HepG2 (cell line): ENCODE data around the gene MAN1B1. TPM values are rescaled to one million over a fixed set of nuclear protein-coding genes. Genes with fewer than 3 reads are reported as not detected.

Experiments
- ATF7-NPFF ChIP-seq: sonication (generic); formaldehyde crosslinking; IDR thresholded peaks from 2 replicates; pipeline ENCODE4 v1.8.1; 2023; ENCODE audit warnings: mild to moderate bottlenecking, low read depth, missing genetic modification reagents, moderate library complexity
- DNMT1 ChIP-seq: sonication (generic); formaldehyde crosslinking; IDR thresholded peaks from 2 replicates; pipeline ENCODE4 v1.5.1; 2020; ENCODE audit warnings: mild to moderate bottlenecking, missing genetic modification reagents
- FOSL1 ChIP-seq: sonication (generic); formaldehyde crosslinking; IDR thresholded peaks from 2 replicates; pipeline ENCODE4 v1.9.0; 2021; ENCODE audit warnings: missing genetic modification reagents, borderline replicate concordance
- MEIS1 ChIP-seq: sonication (generic); formaldehyde crosslinking; IDR thresholded peaks from 2 replicates; pipeline ENCODE4 v1.9.0; 2021; ENCODE audit warnings: mild to moderate bottlenecking, missing genetic modification reagents, moderate library complexity, borderline replicate concordance
- NCOA2 ChIP-seq: sonication (generic); formaldehyde crosslinking; IDR thresholded peaks from 2 replicates; pipeline ENCODE4 v1.8.0; 2022; ENCODE audit warnings: inconsistent platforms
- NFE2L1 ChIP-seq: sonication (generic); formaldehyde crosslinking; IDR thresholded peaks from 2 replicates; pipeline ENCODE4 v1.4.0; 2020; ENCODE audit warnings: missing genetic modification reagents, mild to moderate bottlenecking, borderline replicate concordance
- NFIC ChIP-seq: IDR thresholded peaks from 2 replicates; pipeline ENCODE4 v1.6.1; 2012; ENCODE audit warnings: mild to moderate bottlenecking, low read length, inconsistent platforms
- NFRKB ChIP-seq: fragments of 450-650 bp; IDR thresholded peaks from 2 replicates; pipeline ENCODE4 v1.6.1; 2017
- POGZ ChIP-seq: sonication (generic); formaldehyde crosslinking; IDR thresholded peaks from 2 replicates; pipeline ENCODE4 v1.4.0; 2020; ENCODE audit warnings: mild to moderate bottlenecking, missing genetic modification reagents
- RFXANK ChIP-seq: IDR thresholded peaks from 2 replicates; pipeline ENCODE4 v1.6.1; 2016
- SETDB1 ChIP-seq: sonication (generic); formaldehyde crosslinking; IDR thresholded peaks from 2 replicates; pipeline ENCODE4 v1.5.1; 2020; ENCODE audit warnings: missing genetic modification reagents, mild to moderate bottlenecking, borderline replicate concordance
- SIX1 ChIP-seq: sonication (generic); formaldehyde crosslinking; IDR thresholded peaks from 2 replicates; pipeline ENCODE4 v1.4.0; 2020; ENCODE audit warnings: missing genetic modification reagents, borderline replicate concordance
- SP140L ChIP-seq: sonication (generic); formaldehyde crosslinking; IDR thresholded peaks from 2 replicates; pipeline ENCODE4 v1.4.0; 2020; ENCODE audit warnings: missing genetic modification reagents, borderline replicate concordance
- TBP ChIP-seq: sonication (generic); formaldehyde crosslinking; IDR thresholded peaks from 2 replicates; pipeline ENCODE4 v1.5.0; 2020; ENCODE audit warnings: missing genetic modification reagents
- YEATS2 ChIP-seq: sonication (generic); formaldehyde crosslinking; IDR thresholded peaks from 2 replicates; pipeline ENCODE4 v1.4.0; 2020; ENCODE audit warnings: missing genetic modification reagents, borderline replicate concordance
- ZNF274 ChIP-seq: sonication (generic); formaldehyde crosslinking; IDR thresholded peaks from 2 replicates; pipeline ENCODE4 v1.5.1; 2020; ENCODE audit warnings: mild to moderate bottlenecking, missing genetic modification reagents
- ZNF543 ChIP-seq: sonication (generic); formaldehyde crosslinking; IDR thresholded peaks from 2 replicates; pipeline ENCODE4 v1.4.0; 2020; ENCODE audit warnings: mild to moderate bottlenecking, missing genetic modification reagents
- ZNF776 ChIP-seq: sonication (generic); formaldehyde crosslinking; IDR thresholded peaks from 2 replicates; pipeline ENCODE4 v1.4.0; 2020; ENCODE audit warnings: mild to moderate bottlenecking, missing genetic modification reagents
- ZSCAN31 ChIP-seq: sonication (generic); formaldehyde crosslinking; IDR thresholded peaks from 2 replicates; pipeline ENCODE4 v1.5.0; 2020; ENCODE audit warnings: low read depth, mild to moderate bottlenecking, missing genetic modification reagents
- ZSCAN9 ChIP-seq: IDR thresholded peaks from 2 replicates; pipeline ENCODE4 v1.6.1; 2016; ENCODE audit warnings: borderline replicate concordance
- polyA plus RNA-seq, 8 experiments: library from polyadenylated mRNA; depleted of rRNA in 3 of 8; stranded (reverse) in 7 of 8; unstranded in 1 of 8; fragments of >200 nt; fragmentation: Illumina TruSeq in 4 of 8; extraction: Trizol in 4 of 8; gene quantifications; 2 replicates each; pipeline versions ENCODE4 v1.2.1 to v1.2.3, GENCODE V29; 2011 to 2016; ENCODE audit warnings: low read depth in 4 of 8, missing spikeins in 1 of 8, mixed read lengths in 1 of 8; ENCODE audit not compliant: insufficient read depth in 1 of 8
- total RNA-seq, 5 experiments: library from RNA; depleted of rRNA; stranded (reverse); fragments of >200 nt; fragmentation: Illumina TruSeq; extraction: Trizol; gene quantifications; 2 replicates each; pipeline ENCODE4 v1.2.3, GENCODE V29; 2016; ENCODE audit warnings: low read depth in 1 of 5
- TF ChIP-seq, protein P1 (sequence below): IDR thresholded peaks from 2 replicates; pipeline ENCODE4 v1.6.1; 2016; ENCODE audit warnings: mild to moderate bottlenecking, missing biosample characterization, missing genetic modification reagents
- TF ChIP-seq, protein P2 (sequence below): sonication (generic); formaldehyde crosslinking; IDR thresholded peaks from 2 replicates; pipeline ENCODE4 v1.8.1; 2023; ENCODE audit warnings: missing genetic modification reagents, mild to moderate bottlenecking, borderline replicate concordance
- TF ChIP-seq, protein P3 (sequence below): sonication (generic); formaldehyde crosslinking; IDR thresholded peaks from 2 replicates; pipeline ENCODE4 v1.4.0; 2020; ENCODE audit warnings: mild to moderate bottlenecking, missing genetic modification reagents
- TF ChIP-seq, protein P4 (sequence below): sonication (generic); formaldehyde crosslinking; IDR thresholded peaks from 2 replicates; pipeline ENCODE4 v1.4.0; 2020; ENCODE audit warnings: missing genetic modification reagents, mild to moderate bottlenecking, borderline replicate concordance
- TF ChIP-seq, protein P5 (sequence below): sonication (generic); formaldehyde crosslinking; IDR thresholded peaks from 2 replicates; pipeline ENCODE4 v1.4.0; 2020; ENCODE audit warnings: missing genetic modification reagents

Gene MAN1B1
- total and polyA plus RNA-seq, 2 of the 13 experiments (the other 11 are each of a cell fraction or from before 2014, with no cell fraction given), result 48.9 to 59.5 TPM

DNA sequence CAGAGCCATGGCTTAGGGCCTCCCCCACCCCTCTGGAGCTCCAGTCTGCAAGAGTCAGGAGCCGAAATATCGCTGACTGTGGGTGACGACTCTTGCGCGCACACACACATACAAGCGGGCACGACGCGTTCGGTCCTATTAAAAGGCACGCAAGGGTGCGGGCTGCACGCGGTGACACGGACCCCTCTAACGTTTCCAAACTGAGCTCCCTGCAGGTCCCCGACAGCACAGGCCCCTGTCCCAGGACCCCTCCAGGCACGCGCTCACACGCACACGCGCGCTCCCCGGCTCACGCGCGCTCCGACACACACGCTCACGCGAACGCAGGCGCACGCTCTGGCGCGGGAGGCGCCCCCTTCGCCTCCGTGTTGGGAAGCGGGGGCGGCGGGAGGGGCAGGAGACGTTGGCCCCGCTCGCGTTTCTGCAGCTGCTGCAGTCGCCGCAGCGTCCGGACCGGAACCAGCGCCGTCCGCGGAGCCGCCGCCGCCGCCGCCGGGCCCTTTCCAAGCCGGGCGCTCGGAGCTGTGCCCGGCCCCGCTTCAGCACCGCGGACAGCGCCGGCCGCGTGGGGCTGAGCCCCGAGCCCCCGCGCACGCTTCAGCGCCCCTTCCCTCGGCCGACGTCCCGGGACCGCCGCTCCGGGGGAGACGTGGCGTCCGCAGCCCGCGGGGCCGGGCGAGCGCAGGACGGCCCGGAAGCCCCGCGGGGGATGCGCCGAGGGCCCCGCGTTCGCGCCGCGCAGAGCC, 52.1 kb downstream of the MAN1B1 start, which contains the start of gene GRIN1 (continued):
- no peak for TF ChIP-seq NCOA2 (CRISPR knock-in tag)
- TF ChIP-seq MEIS1, result no peak
- TF ChIP-seq, protein P1, sequence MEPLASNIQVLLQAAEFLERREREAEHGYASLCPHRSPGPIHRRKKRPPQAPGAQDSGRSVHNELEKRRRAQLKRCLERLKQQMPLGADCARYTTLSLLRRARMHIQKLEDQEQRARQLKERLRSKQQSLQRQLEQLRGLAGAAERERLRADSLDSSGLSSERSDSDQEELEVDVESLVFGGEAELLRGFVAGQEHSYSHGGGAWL (CRISPR knock-in tag), result no peak
- peak; percentile 59; the same call in 1 of the 2 replicates for TF ChIP-seq ATF7-NPFF (CRISPR knock-in tag)
- no peak for TF ChIP-seq SP140L
- TF ChIP-seq, protein P2, sequence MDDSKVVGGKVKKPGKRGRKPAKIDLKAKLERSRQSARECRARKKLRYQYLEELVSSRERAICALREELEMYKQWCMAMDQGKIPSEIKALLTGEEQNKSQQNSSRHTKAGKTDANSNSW, result no peak
- no peak for TF ChIP-seq ZSCAN31 (CRISPR knock-in tag)
- TF ChIP-seq RFXANK (CRISPR knock-in tag), result no peak
- TF ChIP-seq FOSL1 (CRISPR knock-in tag), result no peak
- TF ChIP-seq YEATS2 (CRISPR knock-in tag), result no peak
- TF ChIP-seq SETDB1 (CRISPR knock-in tag), result no peak
- TF ChIP-seq, protein P3, sequence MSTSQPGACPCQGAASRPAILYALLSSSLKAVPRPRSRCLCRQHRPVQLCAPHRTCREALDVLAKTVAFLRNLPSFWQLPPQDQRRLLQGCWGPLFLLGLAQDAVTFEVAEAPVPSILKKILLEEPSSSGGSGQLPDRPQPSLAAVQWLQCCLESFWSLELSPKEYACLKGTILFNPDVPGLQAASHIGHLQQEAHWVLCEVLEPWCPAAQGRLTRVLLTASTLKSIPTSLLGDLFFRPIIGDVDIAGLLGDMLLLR (CRISPR knock-in tag), result peak; percentile 73; the same call in 1 of the 2 replicates
- TF ChIP-seq ZNF543 (CRISPR knock-in tag), result no peak
- TF ChIP-seq SIX1 (CRISPR knock-in tag), result no peak
- TF ChIP-seq NFIC, result no peak
- TF ChIP-seq ZNF274 (CRISPR knock-in tag), result no peak
- no peak for TF ChIP-seq TBP (CRISPR knock-in tag)
- no peak for TF ChIP-seq ZSCAN9 (CRISPR knock-in tag)
- TF ChIP-seq NFE2L1, result no peak
- TF ChIP-seq POGZ (CRISPR knock-in tag), result no peak
- TF ChIP-seq NFRKB, result no peak
- TF ChIP-seq, protein P4, sequence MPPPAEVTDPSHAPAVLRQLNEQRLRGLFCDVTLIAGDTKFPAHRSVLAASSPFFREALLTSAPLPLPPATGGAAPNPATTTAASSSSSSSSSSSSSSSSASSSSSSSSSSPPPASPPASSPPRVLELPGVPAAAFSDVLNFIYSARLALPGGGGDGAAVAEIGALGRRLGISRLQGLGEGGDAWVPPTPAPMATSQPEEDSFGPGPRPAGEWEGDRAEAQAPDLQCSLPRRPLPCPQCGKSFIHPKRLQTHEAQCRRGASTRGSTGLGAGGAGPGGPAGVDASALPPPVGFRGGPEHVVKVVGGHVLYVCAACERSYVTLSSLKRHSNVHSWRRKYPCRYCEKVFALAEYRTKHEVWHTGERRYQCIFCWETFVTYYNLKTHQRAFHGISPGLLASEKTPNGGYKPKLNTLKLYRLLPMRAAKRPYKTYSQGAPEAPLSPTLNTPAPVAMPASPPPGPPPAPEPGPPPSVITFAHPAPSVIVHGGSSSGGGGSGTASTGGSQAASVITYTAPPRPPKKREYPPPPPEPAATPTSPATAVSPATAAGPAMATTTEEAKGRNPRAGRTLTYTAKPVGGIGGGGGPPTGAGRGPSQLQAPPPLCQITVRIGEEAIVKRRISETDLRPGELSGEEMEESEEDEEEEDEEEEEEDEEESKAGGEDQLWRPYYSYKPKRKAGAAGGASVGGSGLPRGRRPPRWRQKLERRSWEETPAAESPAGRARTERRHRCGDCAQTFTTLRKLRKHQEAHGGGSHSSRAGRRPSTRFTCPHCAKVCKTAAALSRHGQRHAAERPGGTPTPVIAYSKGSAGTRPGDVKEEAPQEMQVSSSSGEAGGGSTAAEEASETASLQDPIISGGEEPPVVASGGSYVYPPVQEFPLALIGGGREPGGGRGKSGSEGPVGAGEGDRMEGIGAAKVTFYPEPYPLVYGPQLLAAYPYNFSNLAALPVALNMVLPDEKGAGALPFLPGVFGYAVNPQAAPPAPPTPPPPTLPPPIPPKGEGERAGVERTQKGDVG (CRISPR knock-in tag), result no peak
- TF ChIP-seq, protein P5, sequence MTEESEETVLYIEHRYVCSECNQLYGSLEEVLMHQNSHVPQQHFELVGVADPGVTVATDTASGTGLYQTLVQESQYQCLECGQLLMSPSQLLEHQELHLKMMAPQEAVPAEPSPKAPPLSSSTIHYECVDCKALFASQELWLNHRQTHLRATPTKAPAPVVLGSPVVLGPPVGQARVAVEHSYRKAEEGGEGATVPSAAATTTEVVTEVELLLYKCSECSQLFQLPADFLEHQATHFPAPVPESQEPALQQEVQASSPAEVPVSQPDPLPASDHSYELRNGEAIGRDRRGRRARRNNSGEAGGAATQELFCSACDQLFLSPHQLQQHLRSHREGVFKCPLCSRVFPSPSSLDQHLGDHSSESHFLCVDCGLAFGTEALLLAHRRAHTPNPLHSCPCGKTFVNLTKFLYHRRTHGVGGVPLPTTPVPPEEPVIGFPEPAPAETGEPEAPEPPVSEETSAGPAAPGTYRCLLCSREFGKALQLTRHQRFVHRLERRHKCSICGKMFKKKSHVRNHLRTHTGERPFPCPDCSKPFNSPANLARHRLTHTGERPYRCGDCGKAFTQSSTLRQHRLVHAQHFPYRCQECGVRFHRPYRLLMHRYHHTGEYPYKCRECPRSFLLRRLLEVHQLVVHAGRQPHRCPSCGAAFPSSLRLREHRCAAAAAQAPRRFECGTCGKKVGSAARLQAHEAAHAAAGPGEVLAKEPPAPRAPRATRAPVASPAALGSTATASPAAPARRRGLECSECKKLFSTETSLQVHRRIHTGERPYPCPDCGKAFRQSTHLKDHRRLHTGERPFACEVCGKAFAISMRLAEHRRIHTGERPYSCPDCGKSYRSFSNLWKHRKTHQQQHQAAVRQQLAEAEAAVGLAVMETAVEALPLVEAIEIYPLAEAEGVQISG (CRISPR knock-in tag), result peak; percentile 50; the same call in 1 of the 2 replicates
- TF ChIP-seq DNMT1 (CRISPR knock-in tag), result no peak
- no peak for TF ChIP-seq ZNF776 (CRISPR knock-in tag)
